Mesothelial cell of epicardium (in vitro differentiated cells): ENCODE measurements around the gene CROCC. TPM values are rescaled to one million over a fixed set of nuclear protein-coding genes. Genes with fewer than 3 reads are reported as not detected.

Source experiments
- DNase-seq, 2 experiments: peaks; one replicate each; pipeline ENCODE4 v3.0.0; 2021; ENCODE audit warnings: low spot score in 2 of 2; ENCODE audit not compliant: unreplicated experiment in 2 of 2
- H3K27ac Mint-ChIP-seq: 2 replicates; pipeline ENCODE4 v1.8.0; 2021; ENCODE audit warnings: mixed read lengths
- H3K27me3 Mint-ChIP-seq: 2 replicates; pipeline ENCODE4 v1.8.0; 2021; ENCODE audit warnings: low read depth, mixed read lengths
- H3K36me3 Mint-ChIP-seq: 2 replicates; pipeline ENCODE4 v1.8.0; 2021; ENCODE audit warnings: mixed read lengths
- H3K4me1 Mint-ChIP-seq: 2 replicates; pipeline ENCODE4 v1.8.0; 2021; ENCODE audit warnings: mixed read lengths
- H3K4me3 Mint-ChIP-seq: 2 replicates; pipeline ENCODE4 v1.8.0; 2021; ENCODE audit warnings: mild to moderate bottlenecking, moderate library complexity, mixed read lengths
- H3K9me3 Mint-ChIP-seq: 2 replicates; pipeline ENCODE4 v1.8.0; 2021; ENCODE audit warnings: mixed read lengths
- CTCF ChIP-seq: fragments of 200-600 bp; sonication (generic); IDR thresholded peaks from one replicate; pipeline ENCODE4 v1.5.0; 2021; ENCODE audit warnings: antibody characterized with exemption; ENCODE audit not compliant: unreplicated experiment
- total RNA-seq: library from RNA; stranded (reverse); gene quantifications from 3 replicates; pipeline ENCODE4 v1.2.1, GENCODE V29; 2021

CROCC gene
- total RNA-seq, 1 donor from 2014 or later: 86.4 TPM

- H3K4me1 Mint-ChIP-seq: peaks cover 50% of the 10 kb centered on the region
- peak overlapping the region; percentile 85 for H3K4me3 Mint-ChIP-seq
- H3K27ac Mint-ChIP-seq: peak overlapping the region; percentile 93
- no peak for DNase-seq
- no peaks in the 10 kb centered on the region for H3K27me3 Mint-ChIP-seq
- no peak for TF ChIP-seq CTCF
- H3K36me3 Mint-ChIP-seq: peaks cover 7% of the 10 kb centered on the region
- H3K9me3 Mint-ChIP-seq: no peaks in the 10 kb centered on the region
These were observed 59.6 kb downstream of the CROCC start for GRCh38 chr1:16981269-16981849.

- Mint-ChIP-seq H3K4me1 (peaks cover 35% of the 10 kb centered on the region), H3K4me3 (peak overlapping the region; percentile 18), H3K27ac (peak overlapping the region; percentile 74), H3K9me3 (no peaks in the 10 kb centered on the region), H3K36me3 (peaks cover 3% of the 10 kb centered on the region), H3K27me3 (no peaks in the 10 kb centered on the region)
- no peak for TF ChIP-seq CTCF
- no peak for DNase-seq
These were observed 61.2 kb downstream of the CROCC start for GRCh38 chr1:16982902-16983301.

- peaks cover 31% of the 10 kb centered on the region for H3K4me1 Mint-ChIP-seq
- no peak for DNase-seq
- peak overlapping the region; percentile 74 for H3K27ac Mint-ChIP-seq
- no peak for TF ChIP-seq CTCF
- H3K36me3 Mint-ChIP-seq: peaks cover 3% of the 10 kb centered on the region
- peak overlapping the region; percentile 18 for H3K4me3 Mint-ChIP-seq
- H3K9me3 Mint-ChIP-seq: no peaks in the 10 kb centered on the region
- H3K27me3 Mint-ChIP-seq: no peaks in the 10 kb centered on the region
These were observed 61.9 kb downstream of the CROCC start for GRCh38 chr1:16983649-16984048.

GRCh38 chr1:16984717-16985116, 63.0 kb downstream of the CROCC start:
- H3K9me3 Mint-ChIP-seq: no peaks in the 10 kb centered on the region
- no peak overlapping the region for H3K4me3 Mint-ChIP-seq
- peaks cover 3% of the 10 kb centered on the region for H3K36me3 Mint-ChIP-seq
- DNase-seq: peak in 1 of 2 experiments; percentile 61
- TF ChIP-seq CTCF: no peak
- no peaks in the 10 kb centered on the region for H3K27me3 Mint-ChIP-seq
- H3K4me1 Mint-ChIP-seq: peaks cover 28% of the 10 kb centered on the region
- peak overlapping the region; percentile 88 for H3K27ac Mint-ChIP-seq

GRCh38 chr1:16986113-16986512, 64.4 kb downstream of the CROCC start:
- peaks cover 24% of the 10 kb centered on the region for H3K4me1 Mint-ChIP-seq
- peaks cover 3% of the 10 kb centered on the region for H3K36me3 Mint-ChIP-seq
- no peak overlapping the region for H3K4me3 Mint-ChIP-seq
- no peak for DNase-seq
- no peak for TF ChIP-seq CTCF
- no peaks in the 10 kb centered on the region for H3K9me3 Mint-ChIP-seq
- no peaks in the 10 kb centered on the region for H3K27me3 Mint-ChIP-seq
- H3K27ac Mint-ChIP-seq: no peak overlapping the region

- no peaks in the 10 kb centered on the region for H3K9me3 Mint-ChIP-seq
These were observed 64.8 kb downstream of the CROCC start for GRCh38 chr1:16986560-16986959.

More at GRCh38 chr1:16986560-16986959, 64.8 kb downstream of the CROCC start:
- peaks cover 20% of the 10 kb centered on the region for H3K4me1 Mint-ChIP-seq
- no peak overlapping the region for H3K27ac Mint-ChIP-seq
- DNase-seq: no peak
- TF ChIP-seq CTCF: no peak
- peaks cover 3% of the 10 kb centered on the region for H3K36me3 Mint-ChIP-seq
- H3K27me3 Mint-ChIP-seq: no peaks in the 10 kb centered on the region
- H3K4me3 Mint-ChIP-seq: no peak overlapping the region
